ENCODE data around the gene CCDC60. TPM values are rescaled to one million over a fixed set of nuclear protein-coding genes. Genes with fewer than 3 reads are reported as not detected.

The CCDC60 gene
- total and polyA plus RNA-seq, 8 donors: not detected

DNA sequence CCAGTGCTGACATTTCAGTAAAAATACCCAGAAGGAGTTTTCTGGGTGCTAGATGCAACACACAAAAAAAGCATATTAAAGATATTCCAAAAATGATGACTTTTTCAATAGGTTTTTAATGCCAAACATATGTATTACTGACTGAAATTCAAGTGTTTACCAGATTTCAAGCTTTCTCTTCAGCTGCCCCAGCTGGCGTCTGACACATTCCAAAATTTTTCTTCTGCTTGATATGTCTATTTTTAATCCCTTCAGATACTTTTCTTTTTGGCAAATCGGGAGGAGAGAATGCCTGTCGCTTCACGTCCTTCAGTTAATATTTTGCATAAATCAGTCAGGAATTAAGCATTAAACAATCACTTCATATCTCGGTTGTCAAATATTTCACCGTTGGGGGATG lies 7.1 kb upstream of the CCDC60 start:
- no peak for FAIRE-seq
- intact Hi-C loops (cut with DNase I): no loop called here
- Histone ChIP-seq H3K36me3 (no peaks in the 10 kb centered on the region), H3K27ac (no peak overlapping the region), H3K4me1 (no peaks in the 10 kb centered on the region), H3K27me3 (no peaks in the 10 kb centered on the region), H3K9me3 (no peaks in the 10 kb centered on the region), H3K4me3 (no peak overlapping the region)
- 29 to 38% methylated on average over 6 of the region's 6 CpGs for WGBS, 2 donors
- no peak for DNase-seq
- TF ChIP-seq, protein P1, sequence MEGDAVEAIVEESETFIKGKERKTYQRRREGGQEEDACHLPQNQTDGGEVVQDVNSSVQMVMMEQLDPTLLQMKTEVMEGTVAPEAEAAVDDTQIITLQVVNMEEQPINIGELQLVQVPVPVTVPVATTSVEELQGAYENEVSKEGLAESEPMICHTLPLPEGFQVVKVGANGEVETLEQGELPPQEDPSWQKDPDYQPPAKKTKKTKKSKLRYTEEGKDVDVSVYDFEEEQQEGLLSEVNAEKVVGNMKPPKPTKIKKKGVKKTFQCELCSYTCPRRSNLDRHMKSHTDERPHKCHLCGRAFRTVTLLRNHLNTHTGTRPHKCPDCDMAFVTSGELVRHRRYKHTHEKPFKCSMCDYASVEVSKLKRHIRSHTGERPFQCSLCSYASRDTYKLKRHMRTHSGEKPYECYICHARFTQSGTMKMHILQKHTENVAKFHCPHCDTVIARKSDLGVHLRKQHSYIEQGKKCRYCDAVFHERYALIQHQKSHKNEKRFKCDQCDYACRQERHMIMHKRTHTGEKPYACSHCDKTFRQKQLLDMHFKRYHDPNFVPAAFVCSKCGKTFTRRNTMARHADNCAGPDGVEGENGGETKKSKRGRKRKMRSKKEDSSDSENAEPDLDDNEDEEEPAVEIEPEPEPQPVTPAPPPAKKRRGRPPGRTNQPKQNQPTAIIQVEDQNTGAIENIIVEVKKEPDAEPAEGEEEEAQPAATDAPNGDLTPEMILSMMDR (IDR thresholded peaks at IDR 0.05): no peak
- ATAC-seq: no peak

DNA sequence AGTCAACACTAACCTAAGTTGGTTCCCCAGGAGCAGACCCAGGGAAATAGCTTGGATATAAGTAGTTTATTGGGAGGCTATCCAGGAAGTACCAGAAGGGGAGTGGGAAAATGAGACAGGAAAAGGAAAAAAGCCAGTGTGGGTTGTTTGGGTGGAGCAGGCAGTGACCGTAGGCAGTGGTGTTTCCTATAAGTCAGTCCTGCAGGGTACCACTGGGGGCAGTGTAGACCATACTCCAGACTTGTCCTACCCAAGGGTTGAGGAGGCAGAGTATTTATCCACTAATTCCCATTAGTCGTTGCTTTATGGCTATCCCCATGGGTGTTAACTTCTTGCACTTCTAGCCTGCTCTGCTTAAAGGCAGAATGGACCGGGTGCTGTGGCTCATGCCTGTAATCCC lies 6.4 kb upstream of the CCDC60 start:
- no peaks in the 10 kb centered on the region for H3K4me1 ChIP-seq
- intact Hi-C loops (cut with DNase I): no loop called here
- H3K36me3 ChIP-seq: no peaks in the 10 kb centered on the region
- TF ChIP-seq, protein P1 (IDR thresholded peaks at IDR 0.05): peak in 1 of 4 donors; percentile 21
- no peaks in the 10 kb centered on the region for H3K27me3 ChIP-seq
- WGBS, 2 donors: 37 to 52% methylated on average over 3 of the region's 3 CpGs
- H3K4me3 ChIP-seq: no peak overlapping the region
- no peaks in the 10 kb centered on the region for H3K9me3 ChIP-seq
- H3K27ac ChIP-seq: no peak overlapping the region
- peak in 1 of 4 donors; percentile 29 for ATAC-seq
- no peak for FAIRE-seq
- no peak for DNase-seq

DNA sequence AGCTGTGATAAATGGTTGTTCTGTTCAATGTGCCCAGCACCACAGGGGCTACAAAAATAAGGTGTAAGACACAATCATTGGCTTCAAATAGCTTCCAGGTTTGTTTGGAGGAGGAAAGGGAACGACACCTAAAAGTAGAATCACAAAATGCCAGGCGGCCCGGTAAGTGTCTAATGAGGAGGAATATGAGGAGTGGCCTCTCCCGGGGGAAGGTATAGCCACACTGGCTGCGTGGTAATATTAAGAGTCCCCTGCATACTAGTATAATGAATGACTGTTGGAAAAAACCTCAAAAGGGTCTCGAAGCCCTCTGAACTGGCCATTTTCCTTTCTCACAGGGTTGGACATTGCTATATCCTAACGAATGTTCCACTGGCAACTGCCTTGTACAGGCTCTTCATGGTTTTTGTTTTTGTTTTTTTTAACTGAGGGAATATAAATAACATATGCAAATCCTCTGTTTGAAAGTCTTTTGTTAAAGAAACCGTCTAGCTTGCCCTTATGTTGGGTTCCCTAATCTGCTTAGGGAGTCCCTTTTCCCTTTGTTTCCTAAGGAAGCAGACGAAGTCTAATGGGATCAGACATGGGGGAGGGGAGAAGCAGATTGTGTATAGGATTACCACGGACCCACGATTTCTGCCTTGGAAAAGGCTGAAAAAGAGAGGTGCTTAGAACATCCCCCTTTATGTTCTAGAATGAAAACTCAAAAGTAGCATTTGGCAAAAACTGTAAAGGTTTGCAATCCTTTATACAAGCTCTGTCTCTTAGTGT lies 4.2 kb downstream of the CCDC60 start:
- Histone ChIP-seq H3K36me3 (no peaks in the 10 kb centered on the region), H3K27ac (no peak overlapping the region), H3K4me3 (no peak overlapping the region), H3K4me1 (no peaks in the 10 kb centered on the region), H3K27me3 (no peaks in the 10 kb centered on the region), H3K9me3 (no peaks in the 10 kb centered on the region)
- DNase-seq: no peak
- 33 to 39% methylated on average over 11 of the region's 11 CpGs for WGBS, 2 donors
- intact Hi-C loops (cut with DNase I): no loop called here
- ATAC-seq: no peak
- no peak for FAIRE-seq
- TF ChIP-seq, protein P1 (IDR thresholded peaks at IDR 0.05): no peak

DNA sequence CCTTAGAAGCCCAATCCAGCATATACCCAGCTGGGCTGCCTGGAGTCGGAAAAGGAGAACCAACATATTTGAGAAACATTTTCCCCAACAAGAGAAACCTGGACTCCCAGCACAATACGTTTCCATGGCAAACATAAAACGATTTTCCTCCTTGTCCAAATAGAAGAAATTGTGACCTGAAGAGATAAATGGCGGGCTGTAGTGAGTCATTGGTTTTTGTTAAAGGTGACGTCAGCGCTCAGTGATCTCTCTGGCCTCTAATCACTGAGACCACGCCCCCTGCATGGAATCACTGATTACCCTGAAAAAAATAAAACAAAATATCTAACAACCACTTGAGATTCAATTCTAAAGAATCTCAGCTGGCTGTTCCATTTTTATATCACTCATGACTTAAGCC lies 6.0 kb downstream of the CCDC60 start:
- TF ChIP-seq, protein P1 (IDR thresholded peaks at IDR 0.05): no peak
- Histone ChIP-seq H3K27ac (no peak overlapping the region), H3K4me3 (no peak overlapping the region), H3K4me1 (no peaks in the 10 kb centered on the region), H3K9me3 (no peaks in the 10 kb centered on the region), H3K27me3 (no peaks in the 10 kb centered on the region), H3K36me3 (no peaks in the 10 kb centered on the region)
- FAIRE-seq (no peak), ATAC-seq (no peak), DNase-seq (no peak)
- intact Hi-C loops (cut with DNase I): no loop called here
- WGBS, 2 donors: 52 to 56% methylated on average over 7 of the region's 7 CpGs

DNA sequence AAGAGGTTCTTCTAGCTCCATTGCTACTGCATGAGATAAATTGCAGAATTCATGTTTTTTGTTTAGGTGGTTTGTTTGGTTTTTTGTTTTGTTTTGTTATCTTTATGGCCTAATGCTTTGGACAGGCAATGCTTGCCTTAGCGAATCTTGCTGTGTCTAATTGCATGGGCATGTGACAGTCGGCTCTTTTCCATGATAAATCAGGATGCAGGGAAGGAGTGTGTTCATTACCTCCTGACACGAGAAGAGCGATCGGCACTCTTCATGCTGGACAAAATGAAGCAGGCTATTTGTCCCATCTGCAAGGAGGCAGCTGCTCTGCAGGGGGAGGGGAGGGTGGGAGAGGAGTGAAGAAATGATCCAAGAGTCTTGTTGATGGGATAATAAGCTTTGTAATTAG lies 6.5 kb downstream of the CCDC60 start:
- TF ChIP-seq, protein P1 (IDR thresholded peaks at IDR 0.05): no peak
- no peak for DNase-seq
- FAIRE-seq: no peak
- intact Hi-C loops (cut with DNase I): no loop called here
- H3K4me1 ChIP-seq: no peaks in the 10 kb centered on the region
- H3K27me3 ChIP-seq: no peaks in the 10 kb centered on the region
- H3K27ac ChIP-seq: no peak overlapping the region
- ATAC-seq: no peak
- H3K9me3 ChIP-seq: no peaks in the 10 kb centered on the region
- no peaks in the 10 kb centered on the region for H3K36me3 ChIP-seq
- 65 to 77% methylated on average over 5 of the region's 5 CpGs for WGBS, 2 donors
- H3K4me3 ChIP-seq: no peak overlapping the region
